HEK293T (cell line): Measurements from ENCODE around the gene SLC27A2.
A peak's percentile ranks its signal among the peaks of the same experiment; 100 is the strongest.

ENCODE experiments used
- CTCF ChIA-PET: fragments of 350-600 bp; formaldehyde crosslinking; extraction: SDS; loops from one replicate; lab custom pipeline; 2021; ENCODE audit warnings: antibody characterized with exemption, inconsistent platforms; lab: Yijun Ruan, JAX
- POLR2A ChIA-PET: fragments of 350-600 bp; formaldehyde crosslinking; extraction: SDS; loops from one replicate; lab custom pipeline; 2020; ENCODE audit warnings: antibody characterized with exemption, inconsistent platforms; lab: Yijun Ruan, JAX
- DNase-seq: peaks from one replicate; pipeline ENCODE4 v3.0.0; 2012; ENCODE audit warnings: mixed read lengths; ENCODE audit errors: extremely low spot score
- ARNT ChIP-seq: fragments of 450-650 bp; IDR thresholded peaks from 2 replicates; pipeline ENCODE4 v1.6.1; 2017; ENCODE audit warnings: mild to moderate bottlenecking
- BHLHE40 ChIP-seq: fragments of 450-650 bp; IDR thresholded peaks from 2 replicates; pipeline ENCODE4 v1.6.1; 2016; ENCODE audit warnings: mild to moderate bottlenecking, moderate library complexity, borderline replicate concordance
- CTBP1 ChIP-seq: fragments of 450-650 bp; IDR thresholded peaks from 2 replicates; pipeline ENCODE4 v1.6.1; 2016; ENCODE audit warnings: borderline replicate concordance
- ELF4 ChIP-seq: fragments of 450-650 bp; IDR thresholded peaks from 2 replicates; pipeline ENCODE4 v1.6.1; 2017; ENCODE audit warnings: antibody characterized with exemption
- FOXA1 ChIP-seq: fragments of 450-650 bp; IDR thresholded peaks from 2 replicates; pipeline ENCODE4 v1.6.1; 2016; ENCODE audit warnings: mild to moderate bottlenecking
- FOXK2 ChIP-seq: fragments of 450-650 bp; IDR thresholded peaks from 2 replicates; pipeline ENCODE4 v1.6.1; 2016; ENCODE audit warnings: mild to moderate bottlenecking
- FOXM1 ChIP-seq: fragments of 450-650 bp; IDR thresholded peaks from 2 replicates; pipeline ENCODE4 v1.6.1; 2017; ENCODE audit warnings: mild to moderate bottlenecking, borderline replicate concordance
- HDGF ChIP-seq: fragments of 450-650 bp; IDR thresholded peaks from 2 replicates; pipeline ENCODE4 v1.6.1; 2017; ENCODE audit warnings: antibody characterized with exemption, borderline replicate concordance
- L3MBTL2 ChIP-seq: fragments of 450-650 bp; conservative IDR thresholded peaks from 2 replicates; pipeline ENCODE4 v1.6.1; 2016; ENCODE audit warnings: mild to moderate bottlenecking
- LEF1 ChIP-seq: fragments of 450-650 bp; IDR thresholded peaks from 2 replicates; pipeline ENCODE4 v1.6.1; 2017; ENCODE audit warnings: mild to moderate bottlenecking, borderline replicate concordance
- NFRKB ChIP-seq: fragments of 450-650 bp; IDR thresholded peaks from 2 replicates; pipeline ENCODE4 v1.6.1; 2016; ENCODE audit warnings: mild to moderate bottlenecking, moderate library complexity
- PKNOX1 ChIP-seq: fragments of 450-650 bp; IDR thresholded peaks from 2 replicates; pipeline ENCODE4 v1.6.1; 2016
- SP1 ChIP-seq: fragments of 450-650 bp; IDR thresholded peaks from 2 replicates; pipeline ENCODE4 v1.6.1; 2017
- SUZ12 ChIP-seq: fragments of 450-650 bp; IDR thresholded peaks from 2 replicates; pipeline ENCODE4 v1.6.1; 2016; ENCODE audit warnings: mild to moderate bottlenecking
- TARDBP ChIP-seq: fragments of 450-650 bp; IDR thresholded peaks from 2 replicates; pipeline ENCODE4 v1.6.1; 2016
- ZNF384 ChIP-seq: fragments of 450-650 bp; IDR thresholded peaks from 2 replicates; pipeline ENCODE4 v1.6.1; 2016

Gene SLC27A2

GRCh38 chr15:50140098-50140497 is 41.9 kb upstream of the SLC27A2 start:
- ChIA-PET POLR2A (no interaction called here), CTCF (no interaction called here)
- DNase-seq, result no peak
- TF ChIP-seq FOXA1 (no peak), LEF1 (no peak), CTBP1 (no peak), PKNOX1 (no peak), HDGF (no peak), ARNT (no peak), TARDBP (no peak)

- ChIA-PET POLR2A (no interaction called here), CTCF (interaction anchor here (0.6 to 1.2 kb wide), 2 partner anchors 24 to 150 kb away, joined by 3 to 4 read pairs; no protein-coding TSS in a partner anchor)
- no peak for DNase-seq
- TF ChIP-seq ELF4 (no peak), FOXA1 (no peak), FOXM1 (no peak), BHLHE40 (no peak)
Measured at GRCh38 chr15:50140983-50141382, 41.0 kb upstream of the SLC27A2 start.

- no peak for TF ChIP-seq CTBP1
- TF ChIP-seq LEF1, result no peak
- TF ChIP-seq ZNF384, result no peak
- TF ChIP-seq SUZ12, result no peak
- TF ChIP-seq TARDBP, result no peak
- TF ChIP-seq FOXM1, result no peak
- TF ChIP-seq FOXK2, result no peak
- TF ChIP-seq ELF4, result no peak
- TF ChIP-seq SP1, result no peak
- TF ChIP-seq ARNT, result no peak
- no peak for TF ChIP-seq HDGF
- TF ChIP-seq FOXA1, result no peak
- no peak for TF ChIP-seq NFRKB
- TF ChIP-seq BHLHE40, result no peak
- TF ChIP-seq L3MBTL2, result no peak
- TF ChIP-seq PKNOX1, result no peak
- ChIA-PET POLR2A (no interaction called here), CTCF (interaction anchor here (1.2 kb wide), 1 partner anchor 25 kb away, joined by 3 read pairs; no protein-coding TSS in a partner anchor)
- DNase-seq, result no peak
Measured at GRCh38 chr15:50141856-50142255, 40.1 kb upstream of the SLC27A2 start.

GRCh38 chr15:50143255-50143860 is 38.6 kb upstream of the SLC27A2 start:
- ChIA-PET CTCF (no interaction called here), POLR2A (no interaction called here)
- no peak for TF ChIP-seq SP1
- no peak for TF ChIP-seq NFRKB
- no peak for TF ChIP-seq L3MBTL2
- no peak for TF ChIP-seq BHLHE40
- DNase-seq, result no peak

- ChIA-PET CTCF (interaction anchor here (0.5 to 1.1 kb wide), 9 partner anchors 10 to 1124 kb away, joined by 3 to 7 read pairs (median 3); no protein-coding TSS in a partner anchor), POLR2A (no interaction called here)
- TF ChIP-seq LEF1 (no peak), BHLHE40 (no peak), NFRKB (no peak), SP1 (no peak), ARNT (no peak), TARDBP (no peak), FOXA1 (no peak), ELF4 (no peak), PKNOX1 (no peak), FOXK2 (no peak), CTBP1 (no peak), HDGF (no peak)
- DNase-seq, result no peak
Measured at GRCh38 chr15:50144341-50145120, 37.5 kb upstream of the SLC27A2 start.

GRCh38 chr15:50145451-50145872 is 36.5 kb upstream of the SLC27A2 start:
- TF ChIP-seq ELF4 (no peak), SUZ12 (no peak), ZNF384 (no peak), PKNOX1 (no peak), TARDBP (no peak), LEF1 (no peak), HDGF (no peak)
- CTCF ChIA-PET, result interaction anchor here (0.5 to 1.1 kb wide), 8 partner anchors 11 to 1125 kb away, joined by 3 to 7 read pairs (median 3); no protein-coding TSS in a partner anchor
- POLR2A ChIA-PET, result no interaction called here
- peak; percentile 44 for DNase-seq
